ENCODE measurements around the gene SAMD11.

DNA sequence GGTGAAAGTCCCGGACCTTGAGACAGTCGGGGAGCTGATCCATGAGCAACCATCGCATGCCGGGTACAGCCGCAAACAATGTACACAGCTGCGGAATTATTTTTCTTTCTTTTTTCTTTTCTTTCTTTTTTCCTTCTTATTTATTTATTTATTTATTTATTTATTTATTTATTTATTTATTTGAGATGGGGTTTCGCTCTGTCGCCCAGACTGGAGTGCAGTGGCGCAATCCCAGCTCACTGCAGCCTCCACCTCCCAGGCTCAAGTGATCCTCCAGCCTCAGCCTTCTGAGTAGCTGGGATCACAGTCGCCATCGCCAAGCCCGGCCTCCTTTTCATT lies 60.7 kb downstream of the SAMD11 start:
- TF ChIP-seq, protein P1, sequence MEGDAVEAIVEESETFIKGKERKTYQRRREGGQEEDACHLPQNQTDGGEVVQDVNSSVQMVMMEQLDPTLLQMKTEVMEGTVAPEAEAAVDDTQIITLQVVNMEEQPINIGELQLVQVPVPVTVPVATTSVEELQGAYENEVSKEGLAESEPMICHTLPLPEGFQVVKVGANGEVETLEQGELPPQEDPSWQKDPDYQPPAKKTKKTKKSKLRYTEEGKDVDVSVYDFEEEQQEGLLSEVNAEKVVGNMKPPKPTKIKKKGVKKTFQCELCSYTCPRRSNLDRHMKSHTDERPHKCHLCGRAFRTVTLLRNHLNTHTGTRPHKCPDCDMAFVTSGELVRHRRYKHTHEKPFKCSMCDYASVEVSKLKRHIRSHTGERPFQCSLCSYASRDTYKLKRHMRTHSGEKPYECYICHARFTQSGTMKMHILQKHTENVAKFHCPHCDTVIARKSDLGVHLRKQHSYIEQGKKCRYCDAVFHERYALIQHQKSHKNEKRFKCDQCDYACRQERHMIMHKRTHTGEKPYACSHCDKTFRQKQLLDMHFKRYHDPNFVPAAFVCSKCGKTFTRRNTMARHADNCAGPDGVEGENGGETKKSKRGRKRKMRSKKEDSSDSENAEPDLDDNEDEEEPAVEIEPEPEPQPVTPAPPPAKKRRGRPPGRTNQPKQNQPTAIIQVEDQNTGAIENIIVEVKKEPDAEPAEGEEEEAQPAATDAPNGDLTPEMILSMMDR (conservative IDR thresholded peaks at IDR 0.05) = no peak; the same call in 1 of the 2 replicates
- no peak for TF ChIP-seq ZFX (IDR thresholded peaks at IDR 0.05)

Measured in C4-2B (cell line).